Measurements from ENCODE around the gene SAPCD2. TPM values are rescaled to one million over a fixed set of nuclear protein-coding genes. Genes with fewer than 3 reads are reported as not detected.

Gene SAPCD2
- total RNA-seq, 2 donors from 2014 or later: 20.8 to 24.9 TPM

DNA sequence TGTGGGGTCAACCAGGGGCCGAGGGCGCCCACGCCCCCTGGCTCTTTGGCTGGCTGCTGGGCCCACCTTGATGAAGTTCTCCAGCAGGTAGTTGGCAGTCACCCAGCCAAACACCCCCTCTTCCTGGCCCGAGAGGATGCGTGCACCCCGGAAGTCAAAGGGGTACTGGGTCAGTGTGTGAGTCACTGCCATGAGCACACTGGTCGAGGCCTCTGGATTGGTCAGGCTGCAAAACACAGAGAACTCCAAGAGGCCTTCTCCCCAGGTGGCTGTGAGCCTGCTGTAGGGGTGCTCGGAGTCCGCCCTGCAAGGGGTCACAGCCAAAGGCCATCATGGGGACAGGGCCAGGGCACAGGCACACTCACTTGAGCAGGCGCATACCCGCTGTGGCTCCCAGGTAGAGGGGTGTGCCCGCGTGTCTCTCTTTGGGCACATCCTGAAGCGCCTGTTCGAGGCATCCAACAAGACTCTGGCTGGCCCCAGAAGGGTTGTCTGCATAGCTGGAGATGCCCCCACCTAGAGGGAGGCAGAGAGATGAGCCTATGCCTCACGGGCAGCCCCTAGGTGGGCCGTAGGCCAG, 19.1 kb downstream of the SAPCD2 start:
- H3K27ac ChIP-seq (ENCODE audit: low read depth, low read length): no peak overlapping the region
- peaks cover 2% of the 10 kb centered on the region for H3K4me1 Mint-ChIP-seq
- H3K27me3 ChIP-seq (ENCODE audit: control insufficient read depth, insufficient read depth, low read length, poor library complexity, severe bottlenecking): peaks cover 81% of the 10 kb centered on the region
- H3K4me3 Mint-ChIP-seq: no peak overlapping the region
- peaks cover 69% of the 10 kb centered on the region for H3K27me3 Mint-ChIP-seq (ENCODE audit: insufficient read depth)
- no peaks in the 10 kb centered on the region for H3K36me3 Mint-ChIP-seq (ENCODE audit: low read depth)
- no peak overlapping the region for H3K9ac ChIP-seq (ENCODE audit: extremely low read depth, low read length, poor library complexity, severe bottlenecking)
- no peak for DNase-seq
- H3K9me3 ChIP-seq (ENCODE audit: control insufficient read depth, low read length): no peaks in the 10 kb centered on the region
- no peaks in the 10 kb centered on the region for H3K9me3 Mint-ChIP-seq
- 90 to 97% methylated on average over 13 to 17 of the region's 17 CpGs for WGBS, 2 experiments (ENCODE audit: insufficient coverage in 1 of 2, insufficient read length in 1 of 2)
- no peaks in the 10 kb centered on the region for H3K4me1 ChIP-seq (ENCODE audit: control insufficient read depth, insufficient read depth, low read length)
- H3K27ac Mint-ChIP-seq: no peak overlapping the region
- TF ChIP-seq, protein P1, sequence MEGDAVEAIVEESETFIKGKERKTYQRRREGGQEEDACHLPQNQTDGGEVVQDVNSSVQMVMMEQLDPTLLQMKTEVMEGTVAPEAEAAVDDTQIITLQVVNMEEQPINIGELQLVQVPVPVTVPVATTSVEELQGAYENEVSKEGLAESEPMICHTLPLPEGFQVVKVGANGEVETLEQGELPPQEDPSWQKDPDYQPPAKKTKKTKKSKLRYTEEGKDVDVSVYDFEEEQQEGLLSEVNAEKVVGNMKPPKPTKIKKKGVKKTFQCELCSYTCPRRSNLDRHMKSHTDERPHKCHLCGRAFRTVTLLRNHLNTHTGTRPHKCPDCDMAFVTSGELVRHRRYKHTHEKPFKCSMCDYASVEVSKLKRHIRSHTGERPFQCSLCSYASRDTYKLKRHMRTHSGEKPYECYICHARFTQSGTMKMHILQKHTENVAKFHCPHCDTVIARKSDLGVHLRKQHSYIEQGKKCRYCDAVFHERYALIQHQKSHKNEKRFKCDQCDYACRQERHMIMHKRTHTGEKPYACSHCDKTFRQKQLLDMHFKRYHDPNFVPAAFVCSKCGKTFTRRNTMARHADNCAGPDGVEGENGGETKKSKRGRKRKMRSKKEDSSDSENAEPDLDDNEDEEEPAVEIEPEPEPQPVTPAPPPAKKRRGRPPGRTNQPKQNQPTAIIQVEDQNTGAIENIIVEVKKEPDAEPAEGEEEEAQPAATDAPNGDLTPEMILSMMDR (conservative IDR thresholded peaks at IDR 0.05): no peak
- H3K36me3 ChIP-seq (ENCODE audit: control insufficient read depth, insufficient read depth, low read length): no peaks in the 10 kb centered on the region
- H3K4me3 ChIP-seq (ENCODE audit: low read length): no peak overlapping the region

DNA sequence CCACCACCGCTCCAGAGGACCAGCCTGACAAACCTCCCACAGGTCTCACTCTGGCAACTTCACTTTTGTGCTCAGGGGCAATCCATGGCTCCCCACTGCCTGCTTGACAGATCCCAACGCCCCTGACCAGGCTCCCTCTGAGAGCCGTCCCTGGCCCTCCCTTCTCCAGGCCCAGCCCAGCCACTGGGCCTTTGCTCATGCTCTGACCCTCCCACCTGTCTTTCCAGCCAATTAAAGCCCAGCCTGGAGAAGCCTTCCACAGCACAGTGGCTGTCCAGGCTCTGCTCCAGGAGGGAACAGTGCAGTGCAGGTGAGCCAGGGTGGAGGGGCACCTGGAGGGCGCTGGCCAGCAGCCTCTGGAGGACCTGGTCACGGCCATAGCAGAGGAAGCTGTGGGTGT, 19.8 kb downstream of the SAPCD2 start:
- Mint-ChIP-seq H3K4me3 (no peak overlapping the region), H3K27ac (no peak overlapping the region), H3K27me3 (ENCODE audit: insufficient read depth) (peaks cover 67% of the 10 kb centered on the region), H3K36me3 (ENCODE audit: low read depth) (no peaks in the 10 kb centered on the region), H3K4me1 (peaks cover 2% of the 10 kb centered on the region), H3K9me3 (no peaks in the 10 kb centered on the region)
- Histone ChIP-seq H3K4me3 (ENCODE audit: low read length) (no peak overlapping the region), H3K9ac (ENCODE audit: extremely low read depth, low read length, poor library complexity, severe bottlenecking) (no peak overlapping the region), H3K27ac (ENCODE audit: low read depth, low read length) (no peak overlapping the region), H3K36me3 (ENCODE audit: control insufficient read depth, insufficient read depth, low read length) (no peaks in the 10 kb centered on the region), H3K9me3 (ENCODE audit: control insufficient read depth, low read length) (no peaks in the 10 kb centered on the region), H3K4me1 (ENCODE audit: control insufficient read depth, insufficient read depth, low read length) (no peaks in the 10 kb centered on the region), H3K27me3 (ENCODE audit: control insufficient read depth, insufficient read depth, low read length, poor library complexity, severe bottlenecking) (peaks cover 81% of the 10 kb centered on the region)
- 71 to 80% methylated on average over 4 to 5 of the region's 5 CpGs for WGBS, 2 experiments (ENCODE audit: insufficient coverage in 1 of 2, insufficient read length in 1 of 2)
- TF ChIP-seq, protein P1 (conservative IDR thresholded peaks at IDR 0.05): no peak
- DNase-seq: no peak

DNA sequence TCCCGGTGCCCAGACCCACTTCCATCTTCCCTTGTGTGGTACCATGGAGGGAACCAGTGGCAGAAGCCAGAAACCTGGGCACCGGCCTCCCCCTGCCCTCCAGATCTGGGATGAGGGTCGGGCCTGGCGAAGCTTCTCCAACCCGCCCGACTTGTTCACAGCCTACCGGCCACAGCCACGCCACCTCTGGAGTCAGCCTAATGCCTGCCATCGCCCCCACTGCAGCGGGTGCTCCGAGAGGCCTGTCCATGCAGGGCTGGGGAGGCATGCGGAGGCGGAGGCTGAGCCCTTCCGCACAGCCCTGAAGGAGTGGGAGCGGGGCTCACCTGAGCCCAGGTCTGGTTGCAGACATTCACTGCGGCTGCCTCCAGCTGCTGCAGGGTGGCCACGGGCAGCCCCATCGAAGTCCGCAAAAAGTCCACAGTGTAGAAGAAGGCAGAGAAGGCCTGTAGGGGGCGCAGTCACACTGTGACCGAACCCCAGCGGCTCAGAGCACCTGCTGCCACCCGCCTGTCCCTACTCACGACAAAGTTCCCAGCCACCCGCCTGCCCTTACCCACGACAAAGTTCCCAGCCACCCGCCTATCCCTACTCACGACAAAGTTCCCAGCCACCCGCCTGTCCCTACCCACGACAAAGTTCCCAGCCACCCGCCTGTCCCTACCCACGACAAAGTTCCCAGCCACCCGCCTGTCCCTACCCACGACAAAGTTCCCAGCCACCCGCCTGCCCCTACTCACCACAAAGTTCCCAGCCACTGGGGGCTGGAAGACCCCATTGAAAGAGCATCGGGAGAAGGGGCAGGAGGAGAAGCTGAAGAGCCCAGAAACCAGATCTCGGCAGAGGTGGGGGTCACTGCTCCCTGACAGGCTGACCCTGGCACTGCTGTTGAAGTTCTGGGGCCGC, 20.6 kb downstream of the SAPCD2 start:
- H3K27me3 ChIP-seq (ENCODE audit: control insufficient read depth, insufficient read depth, low read length, poor library complexity, severe bottlenecking): peaks cover 84% of the 10 kb centered on the region
- Mint-ChIP-seq H3K9me3 (no peaks in the 10 kb centered on the region), H3K36me3 (ENCODE audit: low read depth) (no peaks in the 10 kb centered on the region), H3K4me1 (peaks cover 2% of the 10 kb centered on the region), H3K27ac (no peak overlapping the region), H3K27me3 (ENCODE audit: insufficient read depth) (peaks cover 72% of the 10 kb centered on the region), H3K4me3 (no peak overlapping the region)
- no peaks in the 10 kb centered on the region for H3K36me3 ChIP-seq (ENCODE audit: control insufficient read depth, insufficient read depth, low read length)
- peaks cover 3% of the 10 kb centered on the region for H3K4me1 ChIP-seq (ENCODE audit: control insufficient read depth, insufficient read depth, low read length)
- no peaks in the 10 kb centered on the region for H3K9me3 ChIP-seq (ENCODE audit: control insufficient read depth, low read length)
- no peak overlapping the region for H3K4me3 ChIP-seq (ENCODE audit: low read length)
- WGBS, 2 experiments (ENCODE audit: insufficient coverage in 1 of 2, insufficient read length in 1 of 2): 50 to 51% methylated on average over 14 to 38 of the region's 38 CpGs
- no peak overlapping the region for H3K27ac ChIP-seq (ENCODE audit: low read depth, low read length)
- H3K9ac ChIP-seq (ENCODE audit: extremely low read depth, low read length, poor library complexity, severe bottlenecking): no peak overlapping the region
- DNase-seq: peak; percentile 90
- TF ChIP-seq, protein P1 (conservative IDR thresholded peaks at IDR 0.05): peak; percentile 83

Measured in endodermal cell (in vitro differentiated cells).